GM19372 (cell line): ENCODE measurements around the gene C22orf23.

Experiments
- ATAC-seq: cut with Tn5 transposase; IDR thresholded peaks from one replicate; pipeline ENCODE4 v1.9.1; 2021; ENCODE audit warnings: mild to moderate bottlenecking, low read depth, moderate library complexity; ENCODE audit not compliant: unreplicated experiment

The C22orf23 gene

GRCh38 chr22:37906364-37907008 lies 46.9 kb downstream of the C22orf23 start:
- ATAC-seq = peak; percentile 31

DNA sequence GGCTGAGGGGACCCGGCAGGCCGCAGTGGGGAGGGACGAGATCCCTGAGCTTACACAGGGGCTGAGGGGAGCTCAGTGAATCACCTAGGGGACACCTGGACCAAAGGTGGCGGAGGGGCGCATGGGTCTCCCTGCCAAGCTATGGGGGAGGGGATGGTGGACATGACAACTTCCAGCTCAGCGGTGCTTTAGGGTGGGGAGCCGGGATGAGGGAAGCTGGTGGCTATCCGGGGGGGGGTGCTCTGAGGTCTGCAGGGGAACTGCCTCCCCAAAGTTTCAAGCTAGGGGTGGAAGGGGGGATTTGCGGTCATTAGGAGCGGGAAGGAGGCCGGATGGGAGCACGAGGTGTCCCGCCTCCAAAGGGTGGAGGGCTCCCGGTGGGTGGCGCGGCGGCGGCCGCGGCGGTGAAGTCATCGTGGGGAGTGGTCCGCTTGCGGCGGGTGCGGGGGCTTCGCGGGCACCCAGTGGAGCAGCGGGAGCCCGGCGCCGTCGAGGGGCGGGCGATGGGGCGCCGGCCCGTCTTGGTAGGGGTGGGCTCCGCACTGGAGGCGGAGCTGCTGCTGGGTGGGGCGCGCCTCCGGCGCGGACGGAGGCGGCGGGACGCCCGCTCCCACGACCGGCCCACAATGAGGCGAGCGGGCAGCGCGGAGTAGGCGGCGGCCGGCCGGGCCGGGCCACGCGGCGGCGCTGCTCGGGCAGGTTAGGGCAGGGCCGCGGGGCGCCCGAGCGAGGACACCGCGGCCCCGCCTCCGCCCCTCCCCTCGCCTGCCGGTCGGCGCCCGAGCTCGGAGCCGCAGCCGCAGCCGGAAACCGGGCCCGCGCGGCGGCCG lies 47.7 kb downstream of the C22orf23 start, which contains the start of gene MICALL1:
MICALL1 (plus strand) TSS at position 764 of the 830 bp plus-strand sequence. CDS start 126 bp downstream, outside the sequence.
- peak; percentile 85 for ATAC-seq

GRCh38 chr22:37904572-37905533 lies 48.5 kb downstream of the C22orf23 start:
- ATAC-seq = no peak

GRCh38 chr22:37898441-37899181 lies 54.8 kb downstream of the C22orf23 start:
- ATAC-seq = no peak

DNA sequence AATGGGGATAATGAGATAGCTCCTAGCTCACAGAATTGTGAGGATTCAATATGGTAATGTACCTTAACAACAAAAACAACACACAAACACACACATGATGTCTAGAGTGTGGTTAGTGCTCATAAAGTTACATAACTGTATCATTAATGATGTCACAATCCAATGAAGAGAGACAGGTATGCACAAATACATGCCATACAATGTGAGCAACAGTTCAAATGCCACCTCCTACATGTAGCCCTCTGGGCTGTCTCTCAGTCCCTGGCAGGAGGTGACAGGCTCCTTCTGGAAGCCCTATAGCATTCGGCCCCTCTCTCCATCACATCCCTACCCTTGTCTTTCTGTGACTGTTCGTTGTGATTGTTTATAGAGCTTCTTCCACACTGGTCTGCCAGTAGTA lies 55.6 kb downstream of the C22orf23 start:
- ATAC-seq = no peak

DNA sequence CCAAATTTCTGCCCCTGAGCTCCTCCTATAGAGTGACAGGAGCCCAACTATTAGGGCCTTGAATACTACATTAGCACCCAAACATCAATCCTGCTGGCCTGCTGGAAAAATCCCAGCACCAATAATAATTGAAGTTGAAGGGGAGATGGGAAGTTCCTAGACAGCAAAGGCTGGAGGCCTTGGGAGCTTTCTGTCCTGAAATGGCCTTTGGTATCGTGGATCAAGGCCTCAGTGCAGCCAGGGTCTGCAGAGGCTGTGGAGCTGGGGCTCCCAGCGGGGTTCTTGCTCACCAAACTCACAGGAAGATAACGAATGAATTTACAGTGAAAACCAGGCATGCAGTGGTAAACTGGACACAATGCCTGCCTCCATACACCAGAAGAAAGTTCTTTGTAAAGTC lies 56.5 kb downstream of the C22orf23 start:
- no peak for ATAC-seq

GRCh38 chr22:37896181-37896592 lies 57.2 kb downstream of the C22orf23 start:
- ATAC-seq = no peak

DNA sequence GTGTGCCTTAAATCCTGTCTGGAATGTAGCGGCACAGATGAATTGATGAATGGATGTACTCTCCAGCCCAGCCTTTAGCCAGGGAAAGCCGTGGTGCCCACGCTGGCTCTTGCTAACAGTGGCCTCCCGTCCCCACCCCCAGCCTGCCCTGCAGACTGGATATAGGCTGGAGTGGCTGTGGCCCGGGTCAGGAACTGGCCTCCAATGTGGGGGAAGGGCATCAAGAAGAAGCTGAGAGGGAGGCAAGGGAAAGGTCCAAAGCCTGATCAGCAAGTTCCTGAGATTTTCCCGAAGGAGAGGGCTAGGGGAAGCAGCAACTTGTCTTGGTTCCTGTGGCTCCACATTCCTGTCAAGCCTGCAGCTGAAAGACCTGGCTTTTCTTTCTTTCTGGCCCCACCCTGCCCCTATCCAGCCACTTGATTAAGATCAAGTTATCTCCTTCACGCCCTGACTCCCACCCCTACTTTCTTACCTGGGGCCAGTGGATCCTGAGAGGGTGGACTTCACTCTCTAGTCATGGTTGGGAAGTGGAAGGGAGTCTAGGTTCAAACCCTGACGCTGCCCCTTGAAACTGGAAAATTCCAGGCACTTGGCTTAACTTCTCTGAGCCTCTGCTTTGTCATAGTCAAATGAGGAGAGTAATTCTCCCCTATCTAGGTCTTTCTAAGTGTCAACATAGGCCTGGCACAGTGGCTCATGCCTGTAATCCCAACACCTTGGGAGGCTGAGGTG lies 58.3 kb downstream of the C22orf23 start:
- ATAC-seq = no peak

DNA sequence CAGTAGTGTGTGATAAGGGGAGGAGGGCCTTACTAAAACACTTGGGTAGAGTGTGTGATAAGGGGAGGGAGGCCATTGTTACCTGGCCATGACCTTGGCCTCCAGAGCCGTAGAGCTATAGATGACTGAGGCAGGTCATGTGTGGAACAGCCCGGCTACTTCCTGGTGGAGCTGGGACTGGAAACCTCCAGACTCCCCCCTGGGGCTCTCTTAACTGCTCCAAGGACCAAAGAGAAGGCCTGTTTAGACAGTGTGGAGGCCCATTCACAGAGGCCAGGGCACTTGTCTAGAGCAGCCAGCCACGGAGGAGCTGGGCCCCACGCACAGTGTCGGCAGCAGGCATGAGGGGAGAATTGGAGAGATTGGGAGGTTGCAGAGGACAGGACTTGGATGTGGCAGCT lies 59.8 kb downstream of the C22orf23 start:
- no peak for ATAC-seq
